H9 (cell line): ENCODE measurements around the gene SHB. TPM values are rescaled to one million over a fixed set of nuclear protein-coding genes. Genes with fewer than 3 reads are reported as not detected.

Experiments
- DNase-seq: peaks from one replicate; pipeline ENCODE4 v3.0.0-alpha.2; 2017
- H2AFZ ChIP-seq: one replicate; pipeline ENCODE4 v1.6.1; 2013; ENCODE audit warnings: mild to moderate bottlenecking, low read length, control low read depth, moderate library complexity
- H2AK5ac ChIP-seq: 2 replicates; pipeline ENCODE4 v1.6.1; 2013; ENCODE audit warnings: low read length, control low read depth, mixed read lengths; ENCODE audit not compliant: insufficient read length
- H2BK120ac ChIP-seq: one replicate; pipeline ENCODE4 v1.6.1; 2013; ENCODE audit warnings: low read depth, mild to moderate bottlenecking, low read length, control low read depth, inconsistent platforms; ENCODE audit not compliant: poor library complexity, severe bottlenecking
- H2BK12ac ChIP-seq: 2 replicates; pipeline ENCODE4 v1.6.1; 2013; ENCODE audit warnings: low read length, control low read depth, mixed read lengths, low read depth; ENCODE audit not compliant: insufficient read length
- H2BK15ac ChIP-seq: 2 replicates; pipeline ENCODE4 v1.6.1; 2013; ENCODE audit warnings: low read depth, low read length, control low read depth
- H2BK20ac ChIP-seq: one replicate; pipeline ENCODE4 v1.6.1; 2013; ENCODE audit warnings: low read depth, mild to moderate bottlenecking, low read length, control low read depth, inconsistent platforms; ENCODE audit not compliant: poor library complexity, severe bottlenecking
- H2BK5ac ChIP-seq: 2 replicates; pipeline ENCODE4 v1.6.1; 2013; ENCODE audit warnings: low read length, control low read depth, mixed read lengths; ENCODE audit not compliant: insufficient read length
- H3K14ac ChIP-seq: 2 replicates; pipeline ENCODE4 v1.6.1; 2013; ENCODE audit warnings: low read length, control low read depth; ENCODE audit not compliant: insufficient read depth
- H3K18ac ChIP-seq: 2 replicates; pipeline ENCODE4 v1.6.1; 2013; ENCODE audit warnings: low read depth, mild to moderate bottlenecking, mixed read lengths, low read length, control low read depth; ENCODE audit not compliant: insufficient read length
- H3K23ac ChIP-seq: 2 replicates; pipeline ENCODE4 v1.6.1; 2013; ENCODE audit warnings: low read length, control low read depth, mixed read lengths, low read depth; ENCODE audit not compliant: insufficient read length
- H3K23me2 ChIP-seq: 2 replicates; pipeline ENCODE4 v1.6.1; 2013; ENCODE audit warnings: low read depth, mild to moderate bottlenecking, mixed read lengths, low read length, control low read depth; ENCODE audit not compliant: insufficient read length, poor library complexity, severe bottlenecking
- H3K27ac ChIP-seq: 2 replicates; pipeline ENCODE4 v1.5.1; 2013; ENCODE audit warnings: low read length, control low read depth, mixed read lengths, low read depth; ENCODE audit not compliant: insufficient read length
- H3K27me3 ChIP-seq: 2 replicates; pipeline ENCODE4 v1.6.1; 2013; ENCODE audit warnings: low read length, control low read depth, inconsistent platforms; ENCODE audit not compliant: insufficient read depth
- H3K4ac ChIP-seq: 2 replicates; pipeline ENCODE4 v1.6.1; 2013; ENCODE audit warnings: low read depth, mild to moderate bottlenecking, control low read depth, inconsistent platforms, low read length, moderate library complexity
- H3K4me1 ChIP-seq: 2 replicates; pipeline ENCODE4 v1.6.1; 2013; ENCODE audit warnings: low read length, control low read depth, inconsistent platforms; ENCODE audit not compliant: insufficient read depth
- H3K4me2 ChIP-seq: 2 replicates; pipeline ENCODE4 v1.6.1; 2013; ENCODE audit warnings: low read length, control low read depth, mixed read lengths; ENCODE audit not compliant: insufficient read length, insufficient read depth
- H3K56ac ChIP-seq: 2 replicates; pipeline ENCODE4 v1.6.1; 2013; ENCODE audit warnings: low read depth, mild to moderate bottlenecking, mixed read lengths, low read length, control low read depth; ENCODE audit not compliant: insufficient read length
- H3K79me1 ChIP-seq: 2 replicates; pipeline ENCODE4 v1.6.1; 2013; ENCODE audit warnings: low read depth, mild to moderate bottlenecking, moderate library complexity, low read length, control low read depth, inconsistent platforms; ENCODE audit not compliant: insufficient read depth, poor library complexity, severe bottlenecking
- H3K79me2 ChIP-seq: 2 replicates; pipeline ENCODE4 v1.6.1; 2013; ENCODE audit warnings: low read length, control low read depth, inconsistent platforms; ENCODE audit not compliant: insufficient read depth
- H3K9ac ChIP-seq: 2 replicates; pipeline ENCODE4 v1.6.1; 2013; ENCODE audit warnings: low read length, control low read depth, mixed read lengths; ENCODE audit not compliant: insufficient read length; ENCODE audit errors: extremely low read depth
- H3K9me3 ChIP-seq: one replicate; pipeline ENCODE4 v1.6.1; 2013; ENCODE audit warnings: low read depth, low read length, inconsistent platforms; ENCODE audit not compliant: control insufficient read depth
- H3T11ph ChIP-seq: one replicate; pipeline ENCODE4 v1.6.1; 2013; ENCODE audit warnings: mild to moderate bottlenecking, low read length, control low read depth, inconsistent platforms
- H4K20me1 ChIP-seq: one replicate; pipeline ENCODE4 v1.6.1; 2013; ENCODE audit not compliant: control insufficient read depth, insufficient read length, insufficient read depth
- H4K5ac ChIP-seq: 2 replicates; pipeline ENCODE4 v1.6.1; 2013; ENCODE audit warnings: low read depth, mild to moderate bottlenecking, mixed read lengths, low read length, control low read depth; ENCODE audit not compliant: insufficient read length
- H4K8ac ChIP-seq: replicated peaks from 2 replicates; pipeline ENCODE4 v1.6.1; 2013; ENCODE audit warnings: low read length, control low read depth, mixed read lengths, low read depth; ENCODE audit not compliant: insufficient read length
- H4K91ac ChIP-seq: 2 replicates; pipeline ENCODE4 v1.6.1; 2013; ENCODE audit warnings: low read depth, mild to moderate bottlenecking, moderate library complexity, mixed read lengths, low read length, control low read depth; ENCODE audit not compliant: insufficient read length
- H3K27ac Mint-ChIP-seq, 3 experiments: 2 replicates in 2 of 3; 3 replicates in 1 of 3; pipeline ENCODE4 v1.8.0; 2020 to 2021; ENCODE audit warnings: mixed read lengths in 3 of 3, mild to moderate bottlenecking in 1 of 3, moderate library complexity in 1 of 3
- H3K27me3 Mint-ChIP-seq: 2 replicates; pipeline ENCODE4 v1.8.0; 2021; ENCODE audit warnings: low read depth, mild to moderate bottlenecking, moderate library complexity, mixed read lengths
- H3K36me3 Mint-ChIP-seq, 3 experiments: 2 replicates in 2 of 3; 3 replicates in 1 of 3; pipeline ENCODE4 v1.8.0; 2020 to 2021; ENCODE audit warnings: low read depth in 3 of 3, mixed read lengths in 3 of 3; ENCODE audit not compliant: insufficient read depth in 1 of 3
- H3K4me1 Mint-ChIP-seq, 2 experiments: 2 replicates each; pipeline ENCODE4 v1.8.0; 2020; ENCODE audit warnings: mixed read lengths in 2 of 2
- H3K4me3 Mint-ChIP-seq, 2 experiments: 2 replicates in 1 of 2; 3 replicates in 1 of 2; pipeline ENCODE4 v1.8.0; 2020 to 2021; ENCODE audit warnings: mild to moderate bottlenecking in 2 of 2, mixed read lengths in 2 of 2, moderate library complexity in 1 of 2
- H3K9me3 Mint-ChIP-seq, 2 experiments: 2 replicates in 1 of 2; 3 replicates in 1 of 2; pipeline ENCODE4 v1.8.0; 2020; ENCODE audit warnings: mild to moderate bottlenecking in 2 of 2, mixed read lengths in 2 of 2, moderate library complexity in 1 of 2
- total RNA-seq: library from RNA; stranded (reverse); gene quantifications from 2 replicates; pipeline ENCODE4 v1.2.1, GENCODE V29; 2021
- TF ChIP-seq, protein P1 (sequence below): fragments of 200-600 bp; sonication (generic); conservative IDR thresholded peaks from 3 replicates; pipeline ENCODE4 v1.8.0; 2021; ENCODE audit warnings: antibody characterized with exemption, mild to moderate bottlenecking

The SHB gene
- total RNA-seq, 1 experiment from 2014 or later: 14.6 TPM

GRCh38 chr9:38086496-38086895, 17.5 kb upstream of the SHB start:
- no peak overlapping the region for H3K9ac ChIP-seq
- no peaks in the 10 kb centered on the region for H3K27me3 ChIP-seq
- H2BK15ac ChIP-seq: no peak overlapping the region
- no peak overlapping the region for H3T11ph ChIP-seq
- H2BK20ac ChIP-seq: no peak overlapping the region
- H2AFZ ChIP-seq: no peak overlapping the region
- no peak overlapping the region for H3K4me2 ChIP-seq
- DNase-seq: no peak
- H3K4me1 Mint-ChIP-seq: peaks cover 48 to 62% of the 10 kb centered on the region in 2 experiments
- no peak overlapping the region for H2AK5ac ChIP-seq
- no peaks in the 10 kb centered on the region for H3K23me2 ChIP-seq
- no peak overlapping the region for H3K14ac ChIP-seq
- H3K9me3 Mint-ChIP-seq: no peaks in the 10 kb centered on the region
- no peak overlapping the region for H4K5ac ChIP-seq
- H3K23ac ChIP-seq: no peak overlapping the region
- TF ChIP-seq, protein P1, sequence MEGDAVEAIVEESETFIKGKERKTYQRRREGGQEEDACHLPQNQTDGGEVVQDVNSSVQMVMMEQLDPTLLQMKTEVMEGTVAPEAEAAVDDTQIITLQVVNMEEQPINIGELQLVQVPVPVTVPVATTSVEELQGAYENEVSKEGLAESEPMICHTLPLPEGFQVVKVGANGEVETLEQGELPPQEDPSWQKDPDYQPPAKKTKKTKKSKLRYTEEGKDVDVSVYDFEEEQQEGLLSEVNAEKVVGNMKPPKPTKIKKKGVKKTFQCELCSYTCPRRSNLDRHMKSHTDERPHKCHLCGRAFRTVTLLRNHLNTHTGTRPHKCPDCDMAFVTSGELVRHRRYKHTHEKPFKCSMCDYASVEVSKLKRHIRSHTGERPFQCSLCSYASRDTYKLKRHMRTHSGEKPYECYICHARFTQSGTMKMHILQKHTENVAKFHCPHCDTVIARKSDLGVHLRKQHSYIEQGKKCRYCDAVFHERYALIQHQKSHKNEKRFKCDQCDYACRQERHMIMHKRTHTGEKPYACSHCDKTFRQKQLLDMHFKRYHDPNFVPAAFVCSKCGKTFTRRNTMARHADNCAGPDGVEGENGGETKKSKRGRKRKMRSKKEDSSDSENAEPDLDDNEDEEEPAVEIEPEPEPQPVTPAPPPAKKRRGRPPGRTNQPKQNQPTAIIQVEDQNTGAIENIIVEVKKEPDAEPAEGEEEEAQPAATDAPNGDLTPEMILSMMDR: no peak
- no peak overlapping the region for H2BK12ac ChIP-seq
- no peak overlapping the region for H2BK5ac ChIP-seq
- no peak overlapping the region for H4K8ac ChIP-seq
- H3K27ac Mint-ChIP-seq: peak overlapping the region in 1 of 3 experiments; percentile 28; a peak in 1 of 7 replicates
- H3K27ac ChIP-seq: no peak overlapping the region
- no peak overlapping the region for H4K91ac ChIP-seq
- H2BK120ac ChIP-seq: no peak overlapping the region
- no peaks in the 10 kb centered on the region for H3K36me3 Mint-ChIP-seq
- no peak overlapping the region for H3K18ac ChIP-seq
- no peaks in the 10 kb centered on the region for H3K79me1 ChIP-seq
- no peak overlapping the region for H3K56ac ChIP-seq
- no peaks in the 10 kb centered on the region for H3K79me2 ChIP-seq
- H4K20me1 ChIP-seq: no peaks in the 10 kb centered on the region
- H3K4ac ChIP-seq: no peak overlapping the region
- H3K4me1 ChIP-seq: no peaks in the 10 kb centered on the region; the same call in 1 of the 2 replicates
- H3K27me3 Mint-ChIP-seq: peaks cover 9% of the 10 kb centered on the region
- no peak overlapping the region for H3K4me3 Mint-ChIP-seq
- H3K9me3 ChIP-seq: no peaks in the 10 kb centered on the region
